Erythroblast (primary cell): Measurements from ENCODE around the gene UBE2G2.

Experiments used
- DNase-seq, 2 experiments: peaks; one replicate each; lab custom pipeline; 2025; lab: John Stamatoyannopoulos, UW
- GATA1 ChIP-seq: IDR thresholded peaks from 2 replicates; pipeline ENCODE4 v1.6.1; 2011; ENCODE audit warnings: low read depth, mild to moderate bottlenecking, control low read depth, low read length, moderate library complexity
- POLR2A ChIP-seq: IDR thresholded peaks from 2 replicates; pipeline ENCODE4 v1.6.1; 2011; ENCODE audit warnings: mild to moderate bottlenecking, low read length

UBE2G2 gene

DNA sequence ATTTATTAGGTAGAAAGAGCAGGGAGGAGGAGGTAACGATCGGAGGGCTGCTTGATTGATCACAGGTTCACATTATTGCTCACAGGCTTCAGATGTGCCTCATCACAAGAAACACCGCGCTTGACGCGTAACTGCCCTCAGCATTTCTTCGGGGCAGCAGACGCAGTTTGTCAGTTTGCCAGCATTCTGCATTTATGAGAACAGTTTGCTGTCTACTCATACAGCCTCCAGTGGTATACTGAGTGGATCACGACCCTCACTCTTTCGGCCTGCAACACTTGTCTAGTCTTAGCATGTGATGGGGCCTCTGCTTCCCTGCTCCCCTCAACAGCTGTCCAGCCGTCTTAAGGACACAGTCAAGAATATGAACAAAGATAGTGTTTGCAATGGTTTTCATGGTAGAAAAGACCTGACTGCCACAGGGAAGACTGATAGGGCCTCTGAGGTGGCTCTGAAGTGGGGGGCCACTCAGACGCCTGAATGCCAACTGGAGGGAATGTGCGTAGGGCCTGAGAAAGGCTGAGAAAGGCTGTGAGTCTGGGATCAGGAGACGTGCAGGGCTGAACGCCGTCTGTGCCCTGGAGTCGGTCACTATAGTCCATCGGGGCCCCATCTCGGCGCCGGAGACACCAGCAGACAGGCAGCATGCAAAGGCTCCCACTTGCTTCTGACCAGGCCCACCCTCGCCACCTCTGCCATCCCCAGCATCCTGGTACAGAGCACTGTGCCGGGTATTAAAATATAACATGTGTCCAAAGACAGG is 45.0 kb downstream of the UBE2G2 start:
- TF ChIP-seq POLR2A (no peak), GATA1 (no peak)

DNA sequence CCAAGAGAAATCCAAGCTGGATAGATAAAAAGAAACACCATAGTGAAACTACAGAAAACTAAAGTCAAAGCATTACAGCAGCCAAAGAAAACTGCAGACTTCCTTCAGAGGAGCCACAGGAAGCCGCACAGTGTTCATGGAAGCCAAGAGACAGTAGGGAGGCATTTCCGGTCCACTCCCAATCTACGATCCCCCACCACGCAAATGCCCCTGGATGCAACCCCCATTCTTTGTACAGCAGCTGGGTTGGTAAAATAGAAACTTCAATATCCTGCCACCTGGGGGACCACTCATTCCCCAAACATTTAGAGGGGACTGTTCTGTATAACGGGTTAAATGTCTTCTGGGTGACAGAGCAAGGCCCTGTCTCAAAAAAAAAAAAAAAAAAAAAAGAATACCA is 46.4 kb downstream of the UBE2G2 start:
- no peak for DNase-seq
- no peak for TF ChIP-seq POLR2A
- TF ChIP-seq GATA1: no peak

More for the DNA sequence above, 45.0 kb downstream of the UBE2G2 start:
- DNase-seq: no peak

DNA sequence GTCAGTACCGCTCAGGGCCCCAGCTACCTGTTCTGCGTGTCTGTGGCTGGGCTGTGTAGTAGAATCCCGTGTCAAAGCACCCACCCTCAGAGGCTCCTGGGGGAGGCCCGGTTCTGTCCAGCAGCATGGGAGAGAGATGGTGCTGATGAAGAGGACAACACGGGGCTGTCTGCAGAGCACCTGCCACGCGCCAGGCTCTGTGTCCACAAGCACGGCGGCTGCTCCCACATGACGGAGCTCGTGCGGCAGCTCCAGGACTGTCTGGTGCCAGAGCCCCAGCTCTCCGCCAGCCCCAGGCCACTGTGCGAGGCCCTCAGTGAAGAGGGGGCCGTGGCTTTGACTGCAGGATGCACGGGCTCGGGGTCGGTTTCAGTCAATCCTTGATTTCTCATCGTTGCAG is 48.3 kb downstream of the UBE2G2 start:
- DNase-seq: no peak
- TF ChIP-seq POLR2A: no peak
- no peak for TF ChIP-seq GATA1

DNA sequence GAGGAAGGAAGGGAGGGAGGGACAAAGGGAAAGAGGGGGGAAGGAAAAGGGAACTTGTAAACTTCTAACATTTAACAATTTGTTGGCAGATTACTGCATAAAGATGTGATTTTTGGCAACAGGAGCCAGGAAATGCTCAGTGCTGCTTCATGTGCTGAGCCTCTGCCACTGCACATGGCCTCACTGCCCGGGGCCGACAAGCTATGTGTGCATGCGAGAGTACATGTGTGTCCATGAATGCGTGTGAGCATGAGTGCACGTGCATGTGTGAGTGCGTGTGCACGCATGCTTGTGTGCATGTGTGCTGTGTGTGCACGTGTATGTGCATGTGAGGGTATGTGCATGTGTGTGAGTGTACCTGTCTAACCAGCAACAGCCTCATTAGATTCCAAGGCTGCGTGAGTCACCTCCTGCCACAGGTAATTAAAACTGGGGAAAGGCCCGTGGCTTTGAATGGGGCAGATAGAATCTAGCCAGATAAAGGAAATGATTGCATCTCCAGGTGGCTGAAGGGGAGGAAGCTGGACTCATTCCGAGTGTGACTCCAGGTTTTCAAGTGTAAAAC is 48.9 kb downstream of the UBE2G2 start:
- no peak for DNase-seq

DNA sequence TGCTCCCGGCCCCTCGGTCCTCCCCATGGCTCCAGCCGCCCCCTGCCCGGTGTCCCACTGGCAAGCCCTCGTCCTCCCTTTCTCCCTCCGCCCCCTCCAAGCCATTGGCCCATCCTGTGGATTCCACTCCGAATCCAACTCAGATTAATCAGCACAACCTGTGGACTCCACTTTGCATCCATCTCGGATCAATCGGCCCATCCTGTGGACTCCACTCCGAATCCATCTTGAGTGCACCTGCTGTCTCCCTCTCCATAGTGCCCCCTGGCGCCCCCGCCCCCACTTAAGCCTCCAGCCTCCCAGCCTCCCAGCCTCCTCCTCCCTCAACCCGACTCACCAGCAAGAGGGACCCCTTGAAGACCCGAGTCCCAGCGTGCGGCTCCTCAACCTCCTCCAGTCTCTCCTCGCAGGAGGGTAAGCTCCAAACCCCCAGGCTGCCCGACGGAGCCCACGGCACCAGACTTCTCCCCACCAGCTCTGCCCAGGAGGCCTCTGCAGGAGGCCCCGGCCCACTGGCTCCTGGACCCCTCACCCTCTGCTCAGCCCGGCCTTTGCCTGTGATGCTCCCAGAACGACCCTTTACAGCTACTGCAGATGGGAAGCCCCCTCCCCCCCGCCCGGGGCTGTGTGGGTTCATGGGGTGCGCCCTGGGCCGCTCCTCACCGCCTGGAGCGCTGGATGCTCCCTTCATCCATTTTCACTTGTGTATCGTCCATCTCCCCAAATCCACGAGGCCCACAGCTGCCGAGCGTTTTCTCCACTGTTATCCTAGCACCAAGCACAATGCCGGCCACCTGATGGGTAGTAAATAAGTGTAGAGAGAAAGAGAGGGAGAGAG is 49.6 kb downstream of the UBE2G2 start:
- DNase-seq: no peak
- no peak for TF ChIP-seq POLR2A
- no peak for TF ChIP-seq GATA1

More for the DNA sequence above, 48.9 kb downstream of the UBE2G2 start:
- no peak for TF ChIP-seq GATA1
- TF ChIP-seq POLR2A: no peak

DNA sequence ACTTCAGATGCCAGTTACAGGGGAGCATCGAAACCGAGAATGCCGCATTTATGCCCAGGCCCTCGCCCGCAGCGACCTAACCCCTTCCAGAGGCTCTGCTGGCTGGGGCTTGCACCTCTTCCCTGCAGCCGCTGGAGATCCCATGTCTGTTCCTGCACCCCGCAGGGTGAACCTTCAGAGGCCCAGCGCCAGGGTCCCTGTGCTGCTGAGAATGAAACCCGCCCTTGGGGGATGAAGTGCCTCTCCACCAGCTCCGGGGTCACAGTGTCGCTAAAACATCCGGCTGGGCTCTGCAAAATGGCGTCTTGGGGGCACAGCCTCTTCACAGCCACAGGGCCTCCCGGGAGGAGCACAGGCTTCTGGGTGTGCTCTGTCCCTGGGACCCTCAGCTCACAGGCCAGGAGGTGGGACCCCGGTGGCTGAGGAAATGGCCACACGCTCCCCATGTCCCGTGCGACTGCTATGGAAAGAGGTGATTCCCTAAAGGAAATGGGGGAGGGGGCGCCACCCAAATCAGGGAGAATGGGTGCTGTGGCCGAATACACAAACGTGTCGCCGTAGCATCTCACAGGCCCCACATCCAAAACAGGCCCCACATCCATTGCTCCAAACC is 50.3 kb downstream of the UBE2G2 start:
- no peak for DNase-seq
- no peak for TF ChIP-seq GATA1
- TF ChIP-seq POLR2A: no peak

DNA sequence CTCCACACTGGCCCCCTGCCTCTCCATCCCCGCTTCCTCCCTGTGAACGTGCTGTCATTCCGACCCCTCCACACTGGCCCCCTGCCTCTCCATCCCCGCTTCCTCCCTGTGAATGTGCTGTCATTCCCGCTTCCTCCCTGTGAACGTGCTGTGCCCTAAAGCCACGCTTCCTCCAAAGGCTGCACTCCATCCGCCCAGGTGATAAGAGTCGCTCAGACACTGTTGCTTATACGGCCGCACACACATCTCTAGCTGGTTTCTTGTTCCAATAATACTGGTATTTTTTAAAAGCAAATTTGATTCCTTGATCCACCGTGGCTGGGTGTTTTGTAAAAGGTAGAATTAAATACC is 51.0 kb downstream of the UBE2G2 start:
- TF ChIP-seq POLR2A: no peak
- no peak for TF ChIP-seq GATA1
- DNase-seq: no peak

DNA sequence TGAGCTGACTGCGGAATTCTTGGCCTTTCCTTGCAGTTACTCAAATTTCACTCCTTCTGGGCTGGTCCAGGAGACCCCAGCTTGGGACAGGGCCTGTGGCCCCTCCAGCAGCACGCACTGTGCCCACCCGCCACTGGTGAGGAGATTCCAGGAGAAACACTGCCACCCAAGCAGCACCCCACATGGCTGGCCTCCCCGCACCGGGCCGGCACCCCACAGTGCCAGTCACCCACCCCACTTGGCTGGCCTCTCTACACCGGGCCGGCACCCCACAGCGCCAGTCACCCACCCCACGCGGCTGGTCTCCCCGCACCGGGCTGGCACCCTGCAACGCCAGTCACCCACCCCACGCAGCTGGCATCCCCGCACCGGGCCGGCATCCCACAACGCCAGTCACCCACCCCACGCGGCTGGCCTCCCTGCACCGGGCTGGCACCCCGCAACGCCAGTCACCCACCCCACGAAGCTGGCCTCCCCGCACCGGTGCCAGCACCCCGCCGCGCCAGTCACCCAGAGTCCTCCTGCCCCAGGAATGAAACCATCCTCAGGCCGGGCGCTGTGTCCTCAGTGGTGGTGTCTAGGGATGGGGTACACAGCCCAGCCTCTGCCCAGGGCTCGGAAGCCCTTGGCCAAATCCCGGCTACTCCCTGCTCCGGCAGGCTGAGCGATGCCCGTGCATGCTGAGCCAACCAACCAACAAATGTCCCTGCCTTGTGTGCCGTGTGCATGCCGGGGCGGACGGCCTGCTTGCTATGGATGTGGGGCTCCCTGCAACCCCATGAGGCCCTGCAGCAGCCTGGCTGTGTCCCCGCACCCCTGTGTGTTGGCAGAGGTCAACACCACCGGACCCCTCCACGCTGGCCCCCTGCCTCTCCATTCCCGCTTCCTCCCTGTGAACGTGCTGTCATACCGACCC is 51.6 kb downstream of the UBE2G2 start:
- no peak for DNase-seq
- TF ChIP-seq POLR2A (no peak), GATA1 (no peak)

DNA sequence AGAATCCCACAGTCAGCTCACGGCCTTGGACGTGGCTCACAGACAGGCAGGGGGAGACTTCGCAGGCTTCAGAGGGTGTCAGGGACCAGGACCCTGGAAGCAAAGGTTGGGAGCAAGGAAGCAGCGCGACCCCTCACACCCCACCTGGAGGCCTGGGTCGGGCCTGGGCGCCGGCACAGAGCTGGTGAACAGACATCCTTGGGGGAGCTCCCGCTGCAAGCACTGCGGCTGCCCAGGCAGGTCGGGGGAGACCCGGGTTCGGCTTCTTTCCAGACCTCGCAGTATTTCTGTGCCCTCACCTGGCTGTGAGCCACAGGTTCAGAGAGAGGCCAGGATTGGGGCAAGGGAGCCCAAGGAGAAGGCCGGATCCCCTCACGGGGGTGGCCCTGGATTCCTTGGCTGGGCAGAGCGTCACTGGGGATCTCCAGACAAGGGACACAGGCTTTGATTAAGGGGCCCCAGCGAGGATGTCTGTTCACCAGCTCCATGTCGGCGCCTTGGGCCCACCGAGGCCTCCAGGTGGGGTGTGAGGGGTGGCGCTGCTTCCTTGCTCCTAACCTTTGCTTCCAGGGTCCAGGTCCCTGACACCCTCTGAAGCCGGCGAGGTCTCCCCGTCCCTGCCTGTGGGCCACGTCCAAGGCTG is 52.4 kb downstream of the UBE2G2 start:
- no peak for TF ChIP-seq POLR2A
- TF ChIP-seq GATA1: no peak
- DNase-seq: no peak

DNA sequence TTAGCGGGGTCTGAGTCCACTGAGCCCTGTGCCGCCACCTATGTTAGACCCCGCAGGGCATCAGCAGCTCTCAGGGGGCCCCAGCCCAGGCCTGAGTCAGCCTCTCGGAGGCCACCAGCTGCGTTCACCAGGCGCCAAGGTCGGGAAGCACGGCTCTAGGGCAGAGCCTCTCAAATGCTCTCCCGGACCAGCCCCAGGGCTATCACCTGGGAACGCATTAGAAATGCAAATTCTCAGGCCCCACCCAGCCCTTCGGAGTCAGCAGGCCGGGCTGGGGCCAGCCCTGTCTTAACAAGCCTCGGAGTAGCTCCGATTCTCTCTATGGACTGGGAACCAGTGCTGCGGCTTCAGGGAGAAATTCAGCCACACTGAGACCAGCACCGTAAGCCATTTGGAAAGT is 53.0 kb downstream of the UBE2G2 start:
- TF ChIP-seq POLR2A: no peak
- no peak for TF ChIP-seq GATA1
- DNase-seq: no peak

DNA sequence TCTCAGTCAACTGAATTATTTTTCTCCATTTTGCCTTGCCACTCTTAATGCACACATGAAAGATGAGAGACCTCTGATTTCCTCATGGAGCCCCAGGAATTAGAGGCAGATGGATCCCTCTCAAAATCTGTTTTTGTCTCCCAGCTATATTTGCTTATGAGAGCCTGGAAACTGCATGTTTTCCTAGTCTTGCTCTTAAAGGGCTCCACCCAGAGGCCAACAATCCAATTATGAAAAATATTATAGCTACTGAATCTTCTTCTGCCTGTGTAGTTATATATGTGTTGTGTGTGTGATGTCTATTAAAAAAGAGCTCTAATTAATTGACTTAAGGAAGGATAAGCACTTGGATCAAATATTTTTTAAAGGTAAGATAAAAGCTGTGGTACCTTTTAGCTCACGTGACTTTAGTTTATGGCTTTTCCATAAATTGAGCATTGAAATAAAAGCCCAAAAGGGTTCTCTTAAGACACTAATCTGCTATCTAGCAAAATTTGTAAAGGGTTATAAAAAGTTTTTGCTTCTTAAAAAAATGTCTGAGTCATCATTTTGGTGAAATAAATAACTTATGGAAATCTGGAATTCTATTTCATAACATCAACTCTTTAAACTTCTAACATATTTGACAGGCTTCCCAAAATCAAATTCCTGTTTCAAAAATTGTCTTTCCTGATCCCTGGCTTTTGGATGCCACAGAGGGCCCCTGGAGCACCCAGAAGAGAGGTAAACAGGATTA is 59.0 kb downstream of the UBE2G2 start:
- peak in 1 of 2 experiments; percentile 14 for DNase-seq
- no peak for TF ChIP-seq GATA1
- no peak for TF ChIP-seq POLR2A

DNA sequence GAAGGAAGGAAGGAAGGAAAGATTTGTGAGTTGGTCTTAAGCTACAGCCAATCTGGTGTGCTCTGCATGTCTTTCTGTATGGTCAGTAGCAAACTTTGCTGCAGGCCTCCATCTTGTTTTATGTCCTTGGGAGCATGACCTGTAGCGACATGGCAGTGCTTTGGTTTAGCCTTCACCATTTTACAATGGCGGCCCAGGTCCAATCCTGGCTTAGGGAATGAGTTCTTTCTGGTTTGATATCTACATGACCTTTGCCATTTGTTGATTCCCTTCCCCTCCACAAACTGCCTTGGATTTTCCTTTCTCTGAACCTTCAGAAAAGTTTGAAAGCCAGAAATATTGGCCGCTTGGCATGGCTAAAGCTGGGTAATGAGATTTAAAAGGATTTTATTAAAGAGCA is 59.7 kb downstream of the UBE2G2 start:
- TF ChIP-seq GATA1 (no peak), POLR2A (no peak)
- DNase-seq: no peak
